Osteocyte (in vitro differentiated cells): ENCODE measurements around the gene PAK4. TPM values are rescaled to one million over a fixed set of nuclear protein-coding genes. Genes with fewer than 3 reads are reported as not detected.
A peak's percentile ranks its signal among the peaks of the same experiment; 100 is the strongest.

ENCODE experiments used
- DNase-seq: peaks from one replicate; pipeline ENCODE4 v3.0.0; 2021; ENCODE audit warnings: mixed read lengths; ENCODE audit not compliant: unreplicated experiment; ENCODE audit errors: extremely low spot score
- H3K27ac Mint-ChIP-seq: one replicate; pipeline ENCODE4 v1.8.0; 2021; ENCODE audit warnings: mild to moderate bottlenecking, mixed read lengths; ENCODE audit not compliant: unreplicated experiment
- H3K27me3 Mint-ChIP-seq: one replicate; pipeline ENCODE4 v1.8.0; 2021; ENCODE audit warnings: mixed read lengths; ENCODE audit not compliant: unreplicated experiment
- H3K36me3 Mint-ChIP-seq: one replicate; pipeline ENCODE4 v1.8.0; 2021; ENCODE audit warnings: mixed read lengths; ENCODE audit not compliant: unreplicated experiment
- H3K4me1 Mint-ChIP-seq: one replicate; pipeline ENCODE4 v1.8.0; 2021; ENCODE audit warnings: mixed read lengths; ENCODE audit not compliant: unreplicated experiment
- H3K4me3 Mint-ChIP-seq: one replicate; pipeline ENCODE4 v1.8.0; 2021; ENCODE audit warnings: mild to moderate bottlenecking, moderate library complexity, mixed read lengths; ENCODE audit not compliant: unreplicated experiment
- H3K9me3 Mint-ChIP-seq: one replicate; pipeline ENCODE4 v1.8.0; 2021; ENCODE audit warnings: mixed read lengths; ENCODE audit not compliant: unreplicated experiment
- total RNA-seq: library from RNA; stranded (reverse); gene quantifications from 2 replicates; pipeline ENCODE4 v1.2.1, GENCODE V29; 2021
- TF ChIP-seq, protein P1 (sequence below): fragments of 200-600 bp; sonication (generic); IDR thresholded peaks from 2 replicates; pipeline ENCODE4 v1.5.0; 2021; ENCODE audit warnings: antibody characterized with exemption, mild to moderate bottlenecking, moderate library complexity

The PAK4 gene
- total RNA-seq, 1 donor from 2014 or later = 14.8 TPM

DNA sequence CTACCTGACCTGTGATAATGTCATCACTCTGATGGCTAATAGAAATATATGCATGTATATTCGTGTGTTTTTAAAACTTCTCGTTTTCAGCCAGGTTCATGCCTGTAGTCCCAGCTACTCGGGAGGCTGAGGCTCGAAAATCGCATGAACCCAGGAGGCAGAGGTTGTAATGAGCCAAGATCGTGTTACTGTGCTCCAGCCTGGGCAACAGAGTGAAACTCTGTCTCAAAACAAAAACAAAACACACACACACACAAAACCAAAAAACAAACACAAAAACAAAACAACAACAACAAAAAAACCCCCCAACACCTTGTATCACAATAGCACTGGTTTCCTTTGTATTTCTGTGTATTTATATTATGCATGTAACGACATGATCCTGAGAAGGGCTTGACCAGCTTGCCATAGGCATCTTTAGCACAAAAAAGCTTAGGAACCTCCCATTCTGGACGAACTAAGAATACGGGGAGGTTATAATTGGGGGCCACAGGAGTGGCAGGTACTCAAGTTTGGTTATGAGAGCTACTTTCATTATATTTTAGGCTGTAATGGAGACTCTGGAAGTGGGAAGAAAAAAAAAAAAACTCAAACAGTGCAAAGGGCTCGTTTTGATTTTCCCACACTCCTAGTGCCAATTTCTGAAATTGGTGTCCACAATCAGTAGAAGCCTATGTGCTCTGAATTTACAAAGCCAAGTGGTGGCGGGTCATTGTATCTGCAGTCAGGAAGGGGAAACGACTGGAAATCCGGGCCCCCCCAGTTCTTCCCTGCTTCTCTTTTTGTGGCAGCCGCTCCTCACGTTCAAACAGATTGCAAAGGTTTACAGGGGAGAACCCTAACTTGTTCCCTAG lies 42.6 kb upstream of the PAK4 start:
- peaks cover 4% of the 10 kb centered on the region for H3K4me1 Mint-ChIP-seq
- TF ChIP-seq, protein P1, sequence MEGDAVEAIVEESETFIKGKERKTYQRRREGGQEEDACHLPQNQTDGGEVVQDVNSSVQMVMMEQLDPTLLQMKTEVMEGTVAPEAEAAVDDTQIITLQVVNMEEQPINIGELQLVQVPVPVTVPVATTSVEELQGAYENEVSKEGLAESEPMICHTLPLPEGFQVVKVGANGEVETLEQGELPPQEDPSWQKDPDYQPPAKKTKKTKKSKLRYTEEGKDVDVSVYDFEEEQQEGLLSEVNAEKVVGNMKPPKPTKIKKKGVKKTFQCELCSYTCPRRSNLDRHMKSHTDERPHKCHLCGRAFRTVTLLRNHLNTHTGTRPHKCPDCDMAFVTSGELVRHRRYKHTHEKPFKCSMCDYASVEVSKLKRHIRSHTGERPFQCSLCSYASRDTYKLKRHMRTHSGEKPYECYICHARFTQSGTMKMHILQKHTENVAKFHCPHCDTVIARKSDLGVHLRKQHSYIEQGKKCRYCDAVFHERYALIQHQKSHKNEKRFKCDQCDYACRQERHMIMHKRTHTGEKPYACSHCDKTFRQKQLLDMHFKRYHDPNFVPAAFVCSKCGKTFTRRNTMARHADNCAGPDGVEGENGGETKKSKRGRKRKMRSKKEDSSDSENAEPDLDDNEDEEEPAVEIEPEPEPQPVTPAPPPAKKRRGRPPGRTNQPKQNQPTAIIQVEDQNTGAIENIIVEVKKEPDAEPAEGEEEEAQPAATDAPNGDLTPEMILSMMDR = no peak
- no peak overlapping the region for H3K4me3 Mint-ChIP-seq
- no peaks in the 10 kb centered on the region for H3K9me3 Mint-ChIP-seq
- no peaks in the 10 kb centered on the region for H3K36me3 Mint-ChIP-seq
- no peak for DNase-seq
- H3K27ac Mint-ChIP-seq = no peak overlapping the region
- H3K27me3 Mint-ChIP-seq = peaks cover 48% of the 10 kb centered on the region

DNA sequence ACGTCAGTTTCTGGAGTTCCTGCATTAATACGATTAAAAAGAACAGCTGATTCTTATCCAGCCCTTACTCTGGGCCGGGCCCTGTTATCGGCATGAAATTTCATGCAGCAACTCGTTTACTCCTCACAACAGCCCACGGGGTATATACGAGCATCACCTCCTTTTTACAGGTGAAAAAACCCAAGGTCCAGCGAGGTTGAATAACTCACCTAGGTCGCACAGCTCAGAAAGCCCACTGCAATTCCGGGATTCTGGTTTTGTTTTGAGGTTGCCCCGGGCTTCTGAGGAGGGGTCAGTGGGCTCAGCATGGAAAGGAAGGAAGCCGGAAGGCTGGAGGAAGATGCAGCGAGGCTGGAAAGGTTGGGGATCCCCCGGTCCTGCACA lies 42.0 kb upstream of the PAK4 start:
- Mint-ChIP-seq H3K4me1 (peaks cover 4% of the 10 kb centered on the region), H3K36me3 (no peaks in the 10 kb centered on the region), H3K27ac (no peak overlapping the region), H3K27me3 (peaks cover 52% of the 10 kb centered on the region), H3K4me3 (no peak overlapping the region), H3K9me3 (no peaks in the 10 kb centered on the region)
- no peak for DNase-seq
- TF ChIP-seq, protein P1 = no peak

DNA sequence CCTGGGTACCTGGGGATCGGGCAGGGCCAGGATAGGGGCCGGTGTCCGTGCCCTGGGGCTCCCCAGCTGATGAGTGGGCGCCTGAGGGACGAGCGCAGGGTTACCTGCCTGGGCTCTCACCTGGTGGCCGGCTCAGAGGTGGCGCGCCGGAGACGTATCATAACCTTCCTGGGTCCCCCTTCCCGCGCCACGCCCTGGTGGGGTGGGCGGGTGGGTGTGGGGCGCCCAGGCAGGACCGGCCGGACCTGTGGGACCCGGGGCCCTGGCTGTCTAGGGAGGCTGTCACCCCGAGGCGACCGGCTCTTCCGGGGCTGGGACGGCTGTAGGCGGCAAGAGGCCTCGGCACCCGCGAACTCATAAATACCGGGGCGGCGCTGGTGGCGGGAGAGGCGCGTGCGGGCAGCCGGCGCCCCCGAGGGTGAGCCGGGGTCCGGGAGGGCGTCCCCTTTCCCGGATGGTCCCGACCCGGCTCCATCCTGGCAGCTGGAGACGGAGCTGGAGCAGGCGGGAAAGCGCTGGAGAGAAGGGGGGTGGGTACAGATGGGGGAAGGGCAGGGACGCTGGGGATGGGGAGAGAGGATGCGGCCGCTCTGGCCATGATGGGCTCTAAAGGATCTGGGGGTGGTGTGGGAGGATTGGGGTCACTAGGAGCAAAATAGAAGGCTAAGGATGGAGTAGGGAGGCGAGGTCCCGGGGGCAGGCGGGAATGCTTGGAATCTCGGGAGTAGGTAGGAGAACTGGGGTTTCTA lies 41.4 kb upstream of the PAK4 start, which contains the start of gene ACP7:
ACP7 (plus strand) TSS at position 386 of the 749 bp plus-strand sequence. CDS start 902 bp downstream, outside the sequence.
- peak within 1 kb of the TSS; percentile 18 for H3K4me3 Mint-ChIP-seq

DNA sequence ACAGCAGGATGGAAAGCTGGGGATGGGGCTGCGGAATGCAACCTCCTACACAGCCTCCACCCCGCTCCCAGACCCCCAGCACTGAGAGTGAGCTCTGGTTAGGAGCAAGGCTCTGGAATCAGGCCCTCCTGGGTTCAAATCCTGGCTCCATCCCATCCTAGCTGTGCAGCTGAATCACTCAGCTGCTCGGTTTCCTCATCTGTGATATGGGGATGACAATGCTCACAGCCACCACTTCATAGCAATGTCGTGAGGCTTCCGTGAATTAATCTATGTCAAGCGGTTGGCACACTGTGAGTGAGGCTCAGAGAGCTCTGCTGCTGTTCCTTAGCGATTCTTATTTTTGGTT lies 40.9 kb upstream of the PAK4 start:
- H3K27ac Mint-ChIP-seq = no peak overlapping the region
- H3K4me3 Mint-ChIP-seq = no peak overlapping the region
- TF ChIP-seq, protein P1 = no peak
- peaks cover 4% of the 10 kb centered on the region for H3K4me1 Mint-ChIP-seq
- DNase-seq = no peak
- H3K9me3 Mint-ChIP-seq = no peaks in the 10 kb centered on the region
- no peaks in the 10 kb centered on the region for H3K36me3 Mint-ChIP-seq
- peaks cover 58% of the 10 kb centered on the region for H3K27me3 Mint-ChIP-seq

More for the DNA sequence above, 41.4 kb upstream of the PAK4 start, which contains the start of gene ACP7:
- TF ChIP-seq, protein P1 = no peak
- Mint-ChIP-seq H3K9me3 (no peaks in the 10 kb centered on the region), H3K36me3 (no peaks in the 10 kb centered on the region), H3K4me1 (peaks cover 4% of the 10 kb centered on the region), H3K27ac (no peak within 1 kb of the TSS), H3K27me3 (peaks cover 52% of the 10 kb centered on the region)
- no peak for DNase-seq

DNA sequence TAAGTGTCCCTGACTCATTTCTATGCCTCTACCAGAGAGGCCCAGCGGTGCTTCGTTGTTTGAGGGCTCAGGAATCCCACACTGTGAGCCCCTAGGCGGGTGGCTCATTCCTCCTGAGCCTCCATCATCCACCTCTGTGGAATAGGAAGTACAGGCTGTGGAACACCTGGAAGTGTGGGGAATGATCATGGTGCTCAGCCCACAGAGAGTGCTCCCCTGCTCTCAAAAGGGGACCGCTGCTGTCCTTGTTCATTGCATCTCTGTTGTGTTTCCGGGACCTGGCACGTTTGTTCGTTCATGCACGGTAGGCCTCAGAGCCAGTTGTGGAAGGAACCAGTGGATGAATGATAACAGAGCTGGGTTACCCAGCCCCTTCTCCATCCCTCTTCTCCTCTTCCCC lies 40.2 kb upstream of the PAK4 start:
- no peaks in the 10 kb centered on the region for H3K9me3 Mint-ChIP-seq
- no peak overlapping the region for H3K27ac Mint-ChIP-seq
- TF ChIP-seq, protein P1 = no peak
- DNase-seq = no peak
- peaks cover 62% of the 10 kb centered on the region for H3K27me3 Mint-ChIP-seq
- H3K36me3 Mint-ChIP-seq = no peaks in the 10 kb centered on the region
- H3K4me3 Mint-ChIP-seq = no peak overlapping the region
- peaks cover 4% of the 10 kb centered on the region for H3K4me1 Mint-ChIP-seq
